Keratinocyte (primary cell): ENCODE results near the gene GSTT4.
"Not testable (repeated sequence)": the region's sequence is repeated elsewhere in the genome, so short reads cannot be mapped to it uniquely, and the experiment has no call there.

Experiments
- CTCF ChIP-seq, 3 experiments: IDR thresholded peaks in 1 of 3; conservative IDR thresholded peaks in 1 of 3; optimal IDR thresholded peaks in 1 of 3; 2 replicates in 2 of 3; 3 replicates in 1 of 3; pipeline versions ENCODE3 to v1.5.1; 2011; ENCODE audit warnings: low read length in 3 of 3, mild to moderate bottlenecking in 3 of 3, moderate library complexity in 2 of 3, control low read depth in 1 of 3, inconsistent platforms in 1 of 3; ENCODE audit not compliant: insufficient read depth in 2 of 3; ENCODE audit errors: extremely low read depth in 1 of 3
- EZH2 ChIP-seq: IDR thresholded peaks from one replicate; pipeline ENCODE4 v1.6.1; 2012; ENCODE audit warnings: inconsistent platforms, mild to moderate bottlenecking, low read length, moderate library complexity

- not testable (repeated sequence) for TF ChIP-seq CTCF (optimal IDR thresholded peaks at IDR 0.05 in 1 of 3, IDR thresholded peaks at IDR 0.05 in 1 of 3, conservative IDR thresholded peaks at IDR 0.05 in 1 of 3; ENCODE audit: extremely low read depth in 1 of 3, insufficient read depth in 2 of 3, low read length in 3 of 3); EZH2
Observed at GRCh38 chr22:23953485-23953884, 51.8 kb downstream of the GSTT4 start.
